ENCODE measurements around the gene KDR.

DNA sequence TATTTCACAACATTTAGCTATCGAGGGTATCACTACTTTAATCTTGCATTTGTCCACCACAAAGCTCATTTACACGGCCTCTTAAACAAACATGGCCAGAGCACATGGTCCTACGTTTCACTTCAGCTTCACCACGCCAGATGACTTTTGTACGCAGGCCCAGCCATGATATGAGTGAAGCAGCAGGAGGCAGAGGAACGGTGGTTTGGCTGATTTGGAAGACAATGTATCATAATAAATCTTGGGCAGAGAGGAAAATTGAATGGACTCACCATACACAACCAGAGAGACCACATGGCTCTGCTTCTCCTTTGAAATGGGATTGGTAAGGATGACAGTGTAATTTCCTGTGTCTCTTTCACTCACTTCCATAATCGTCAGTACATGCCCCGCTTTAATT, 15.3 kb downstream of the KDR start:
- TF ChIP-seq FOXM1 (IDR thresholded peaks at IDR 0.05; ENCODE audit: borderline replicate concordance) = no peak
- no peak for TF ChIP-seq NFRKB (IDR thresholded peaks at IDR 0.05)
- TF ChIP-seq HDGF (IDR thresholded peaks at IDR 0.05; ENCODE audit: borderline replicate concordance) = no peak
- TF ChIP-seq ELF4 (IDR thresholded peaks at IDR 0.05) = no peak
- no peak for TF ChIP-seq SP1 (IDR thresholded peaks at IDR 0.05)
- no peak for TF ChIP-seq TARDBP (IDR thresholded peaks at IDR 0.05)
- TF ChIP-seq, protein P1, sequence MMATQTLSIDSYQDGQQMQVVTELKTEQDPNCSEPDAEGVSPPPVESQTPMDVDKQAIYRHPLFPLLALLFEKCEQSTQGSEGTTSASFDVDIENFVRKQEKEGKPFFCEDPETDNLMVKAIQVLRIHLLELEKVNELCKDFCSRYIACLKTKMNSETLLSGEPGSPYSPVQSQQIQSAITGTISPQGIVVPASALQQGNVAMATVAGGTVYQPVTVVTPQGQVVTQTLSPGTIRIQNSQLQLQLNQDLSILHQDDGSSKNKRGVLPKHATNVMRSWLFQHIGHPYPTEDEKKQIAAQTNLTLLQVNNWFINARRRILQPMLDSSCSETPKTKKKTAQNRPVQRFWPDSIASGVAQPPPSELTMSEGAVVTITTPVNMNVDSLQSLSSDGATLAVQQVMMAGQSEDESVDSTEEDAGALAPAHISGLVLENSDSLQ (IDR thresholded peaks at IDR 0.05) = no peak
- TF ChIP-seq BHLHE40 (IDR thresholded peaks at IDR 0.05; ENCODE audit: borderline replicate concordance) = no peak
- TF ChIP-seq CTBP1 (IDR thresholded peaks at IDR 0.05; ENCODE audit: borderline replicate concordance) = no peak

All from HEK293T (cell line).